CD4-positive, alpha-beta T cell treated with Interleukin-1 beta for 1 hour (primary cell): ENCODE data around the gene LCE7A.

Source experiments
- DNase-seq, 2 donors: peaks; one replicate each; pipeline ENCODE4 v3.0.0-alpha.2; 2020 to 2022

Gene LCE7A

GRCh38 chr1:152880907-152881306, 21.1 kb downstream of the LCE7A start:
- DNase-seq: no peak

- DNase-seq: no peak
Observed at GRCh38 chr1:152884085-152884484, 24.3 kb downstream of the LCE7A start.

GRCh38 chr1:152884506-152884905, 24.7 kb downstream of the LCE7A start:
- no peak for DNase-seq

GRCh38 chr1:152884966-152885624, 25.3 kb downstream of the LCE7A start:
- DNase-seq: no peak

GRCh38 chr1:152886085-152886484, 26.3 kb downstream of the LCE7A start:
- DNase-seq: no peak

GRCh38 chr1:152886758-152887409, 27.1 kb downstream of the LCE7A start:
- DNase-seq: no peak

GRCh38 chr1:152888126-152888525, 28.3 kb downstream of the LCE7A start:
- no peak for DNase-seq

- no peak for DNase-seq
Observed at GRCh38 chr1:152899027-152899426, 39.2 kb downstream of the LCE7A start.

- no peak for DNase-seq
Observed at GRCh38 chr1:152899883-152900282, 40.1 kb downstream of the LCE7A start.

- DNase-seq: no peak
Observed at GRCh38 chr1:152901631-152902030, 41.8 kb downstream of the LCE7A start.

GRCh38 chr1:152902636-152903035, 42.8 kb downstream of the LCE7A start:
- DNase-seq: no peak

GRCh38 chr1:152904688-152905440, 45.1 kb downstream of the LCE7A start:
- no peak for DNase-seq

- DNase-seq: no peak
Observed at GRCh38 chr1:152906023-152906565, 46.3 kb downstream of the LCE7A start.

GRCh38 chr1:152907686-152908601, 48.1 kb downstream of the LCE7A start, which contains the start of gene IVL:
Gene IVL (plus strand): TSS chr1:152908546. CDS start chr1:152909798, 1,252 bp downstream.
- DNase-seq: no peak

- DNase-seq: no peak
Observed at GRCh38 chr1:152909206-152909605, 49.4 kb downstream of the LCE7A start.
